ENCODE results near the gene UBE2I. TPM values are rescaled to one million over a fixed set of nuclear protein-coding genes. Genes with fewer than 3 reads are reported as not detected.

UBE2I gene
- total and polyA plus RNA-seq, 2 donors (not counting 1 experiment from before 2014, with no cell fraction given) = 42.1 to 142 TPM

DNA sequence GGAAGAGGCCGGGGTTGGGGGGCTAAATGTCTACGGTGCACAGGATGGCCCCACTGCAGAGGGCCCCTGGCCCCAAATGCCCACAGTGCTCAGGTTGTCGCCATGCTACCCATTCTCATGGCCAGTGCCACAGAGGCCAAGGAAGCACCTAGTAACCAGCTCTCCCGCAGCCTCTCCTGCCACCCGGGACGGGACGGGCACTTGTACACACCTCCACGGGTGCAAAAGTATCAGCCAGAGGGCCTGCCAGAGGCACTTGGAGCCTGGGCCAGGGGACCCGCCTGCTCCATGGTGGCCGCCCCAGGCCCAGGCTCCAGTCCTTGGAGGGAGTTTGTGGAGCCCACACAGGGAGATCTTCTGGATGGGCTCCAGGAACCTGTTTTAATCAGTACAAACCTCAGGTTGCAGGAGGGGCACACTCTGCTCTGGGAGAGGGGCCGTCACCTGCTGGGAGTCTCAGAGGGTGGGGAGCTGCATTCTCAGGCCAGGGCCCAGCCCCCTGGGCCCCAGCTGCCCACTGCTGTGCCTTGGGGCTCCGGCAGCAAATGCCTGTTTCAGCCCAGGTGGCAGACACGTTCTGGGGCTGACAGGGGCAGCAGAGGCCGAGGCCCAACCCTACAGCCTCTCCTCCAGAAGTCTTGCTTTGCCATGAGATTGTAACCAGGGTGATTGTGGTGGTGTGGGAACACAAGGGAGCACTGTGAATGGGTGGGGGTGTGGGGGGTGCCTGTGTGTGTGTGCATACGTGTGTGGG is 45.7 kb upstream of the UBE2I start:
- H3K79me2 ChIP-seq (ENCODE audit: control insufficient read depth, insufficient read depth, low read length) = no peaks in the 10 kb centered on the region
- TF ChIP-seq EZH2 (IDR thresholded peaks at IDR 0.05; ENCODE audit: low read length, missing control alignments) = no peak
- TF ChIP-seq, protein P1, sequence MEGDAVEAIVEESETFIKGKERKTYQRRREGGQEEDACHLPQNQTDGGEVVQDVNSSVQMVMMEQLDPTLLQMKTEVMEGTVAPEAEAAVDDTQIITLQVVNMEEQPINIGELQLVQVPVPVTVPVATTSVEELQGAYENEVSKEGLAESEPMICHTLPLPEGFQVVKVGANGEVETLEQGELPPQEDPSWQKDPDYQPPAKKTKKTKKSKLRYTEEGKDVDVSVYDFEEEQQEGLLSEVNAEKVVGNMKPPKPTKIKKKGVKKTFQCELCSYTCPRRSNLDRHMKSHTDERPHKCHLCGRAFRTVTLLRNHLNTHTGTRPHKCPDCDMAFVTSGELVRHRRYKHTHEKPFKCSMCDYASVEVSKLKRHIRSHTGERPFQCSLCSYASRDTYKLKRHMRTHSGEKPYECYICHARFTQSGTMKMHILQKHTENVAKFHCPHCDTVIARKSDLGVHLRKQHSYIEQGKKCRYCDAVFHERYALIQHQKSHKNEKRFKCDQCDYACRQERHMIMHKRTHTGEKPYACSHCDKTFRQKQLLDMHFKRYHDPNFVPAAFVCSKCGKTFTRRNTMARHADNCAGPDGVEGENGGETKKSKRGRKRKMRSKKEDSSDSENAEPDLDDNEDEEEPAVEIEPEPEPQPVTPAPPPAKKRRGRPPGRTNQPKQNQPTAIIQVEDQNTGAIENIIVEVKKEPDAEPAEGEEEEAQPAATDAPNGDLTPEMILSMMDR (conservative IDR thresholded peaks at IDR 0.05 in 1 of 2, IDR thresholded peaks at IDR 0.05 in 1 of 2; ENCODE audit: low read depth in 1 of 2, low read length in 2 of 2) = no peak
- no peaks in the 10 kb centered on the region for H3K9me3 ChIP-seq (ENCODE audit: control insufficient read depth, insufficient read depth, low read depth, low read length)
- H3K4me1 ChIP-seq (ENCODE audit: control insufficient read depth, extremely low read depth, insufficient read depth, low read length) = no peaks in the 10 kb centered on the region
- H2AFZ ChIP-seq (ENCODE audit: low read length) = no peak overlapping the region
- H3K27ac ChIP-seq (ENCODE audit: insufficient read depth, low read length) = no peak overlapping the region
- no peak overlapping the region for H3K4me2 ChIP-seq (ENCODE audit: extremely low read depth, insufficient read depth, low read length)
- H3K9ac ChIP-seq (ENCODE audit: insufficient read depth, low read length) = no peak overlapping the region
- DNase-seq (ENCODE audit: low read depth in 2 of 2) = no peak
- no peaks in the 10 kb centered on the region for H3K36me3 ChIP-seq (ENCODE audit: control insufficient read depth, insufficient read depth, low read length)
- H3K27me3 ChIP-seq (ENCODE audit: control insufficient read depth, insufficient read depth, low read length) = peaks cover 20% of the 10 kb centered on the region
- no peak overlapping the region for H3K4me3 ChIP-seq (replicated peaks in 1 of 4; ENCODE audit: control extremely low read depth in 1 of 4, insufficient read depth in 1 of 4, low read depth in 3 of 4, low read length in 4 of 4)
- no peaks in the 10 kb centered on the region for H4K20me1 ChIP-seq (ENCODE audit: control insufficient read depth, extremely low read depth, insufficient read depth, low read length)

GRCh38 chr16:1264345-1265089 is 44.9 kb upstream of the UBE2I start:
- Histone ChIP-seq H2AFZ (ENCODE audit: low read length) (no peak overlapping the region), H3K27me3 (ENCODE audit: control insufficient read depth, insufficient read depth, low read length) (peaks cover 13% of the 10 kb centered on the region), H4K20me1 (ENCODE audit: control insufficient read depth, extremely low read depth, insufficient read depth, low read length) (no peaks in the 10 kb centered on the region), H3K79me2 (ENCODE audit: control insufficient read depth, insufficient read depth, low read length) (no peaks in the 10 kb centered on the region), H3K4me2 (ENCODE audit: extremely low read depth, insufficient read depth, low read length) (no peak overlapping the region), H3K4me1 (ENCODE audit: control insufficient read depth, extremely low read depth, insufficient read depth, low read length) (no peaks in the 10 kb centered on the region), H3K36me3 (ENCODE audit: control insufficient read depth, insufficient read depth, low read length) (no peaks in the 10 kb centered on the region), H3K4me3 (replicated peaks in 1 of 4; ENCODE audit: control extremely low read depth in 1 of 4, insufficient read depth in 1 of 4, low read depth in 3 of 4, low read length in 4 of 4) (no peak overlapping the region), H3K9me3 (ENCODE audit: control insufficient read depth, insufficient read depth, low read depth, low read length) (no peaks in the 10 kb centered on the region), H3K9ac (ENCODE audit: insufficient read depth, low read length) (no peak overlapping the region), H3K27ac (ENCODE audit: insufficient read depth, low read length) (no peak overlapping the region)
- DNase-seq (ENCODE audit: low read depth in 2 of 2) = no peak
- no peak for TF ChIP-seq EZH2 (IDR thresholded peaks at IDR 0.05; ENCODE audit: low read length, missing control alignments)
- TF ChIP-seq, protein P1 (conservative IDR thresholded peaks at IDR 0.05 in 1 of 2, IDR thresholded peaks at IDR 0.05 in 1 of 2; ENCODE audit: low read depth in 1 of 2, low read length in 2 of 2) = no peak

GRCh38 chr16:1265090-1265630 is 44.3 kb upstream of the UBE2I start:
- no peak overlapping the region for H3K27ac ChIP-seq (ENCODE audit: insufficient read depth, low read length)
- H3K27me3 ChIP-seq (ENCODE audit: control insufficient read depth, insufficient read depth, low read length) = peaks cover 9% of the 10 kb centered on the region
- no peak overlapping the region for H3K4me3 ChIP-seq (replicated peaks in 1 of 4; ENCODE audit: control extremely low read depth in 1 of 4, insufficient read depth in 1 of 4, low read depth in 3 of 4, low read length in 4 of 4)
- no peak for TF ChIP-seq EZH2 (IDR thresholded peaks at IDR 0.05; ENCODE audit: low read length, missing control alignments)
- TF ChIP-seq, protein P1 (conservative IDR thresholded peaks at IDR 0.05 in 1 of 2, IDR thresholded peaks at IDR 0.05 in 1 of 2; ENCODE audit: low read depth in 1 of 2, low read length in 2 of 2) = no peak
- H3K4me1 ChIP-seq (ENCODE audit: control insufficient read depth, extremely low read depth, insufficient read depth, low read length) = no peaks in the 10 kb centered on the region
- no peaks in the 10 kb centered on the region for H3K36me3 ChIP-seq (ENCODE audit: control insufficient read depth, insufficient read depth, low read length)
- H4K20me1 ChIP-seq (ENCODE audit: control insufficient read depth, extremely low read depth, insufficient read depth, low read length) = no peaks in the 10 kb centered on the region
- H2AFZ ChIP-seq (ENCODE audit: low read length) = no peak overlapping the region
- H3K9me3 ChIP-seq (ENCODE audit: control insufficient read depth, insufficient read depth, low read depth, low read length) = no peaks in the 10 kb centered on the region
- no peak overlapping the region for H3K9ac ChIP-seq (ENCODE audit: insufficient read depth, low read length)
- DNase-seq (ENCODE audit: low read depth in 2 of 2) = no peak
- H3K79me2 ChIP-seq (ENCODE audit: control insufficient read depth, insufficient read depth, low read length) = no peaks in the 10 kb centered on the region
- H3K4me2 ChIP-seq (ENCODE audit: extremely low read depth, insufficient read depth, low read length) = no peak overlapping the region

Measured in fibroblast of lung (primary cell).